Activated gamma-delta T cell treated with Interleukin-2 at 50 U/mL for 16 hours (primary cell): Measurements from ENCODE around the gene TLNRD1.

Experiments used
- DNase-seq: peaks from one replicate; pipeline ENCODE4 v3.0.0-alpha.2; 2020

TLNRD1 gene

GRCh38 chr15:80978685-80979329, 21.9 kb upstream of the TLNRD1 start:
- no peak for DNase-seq

- DNase-seq = no peak
Measured at GRCh38 chr15:80979538-80980200, 21.1 kb upstream of the TLNRD1 start.

DNA sequence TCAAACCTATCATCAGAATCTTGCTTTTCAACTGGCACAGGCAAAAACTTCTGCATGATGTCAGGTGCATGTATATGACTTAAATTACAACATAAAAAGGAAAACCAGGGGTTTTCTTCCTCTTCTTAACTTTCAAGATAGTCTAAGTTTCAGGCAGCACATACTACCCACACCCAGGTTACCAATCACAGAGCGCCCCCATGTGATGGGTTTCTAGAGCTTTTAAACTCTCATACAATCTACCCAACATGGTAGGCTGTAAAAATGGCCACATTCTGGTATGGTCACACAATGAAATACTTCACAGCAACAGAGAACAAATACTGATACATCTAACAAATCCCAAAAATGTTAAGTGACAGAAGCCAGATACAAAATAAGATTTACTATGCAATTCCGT, 18.5 kb upstream of the TLNRD1 start:
- DNase-seq = no peak

DNA sequence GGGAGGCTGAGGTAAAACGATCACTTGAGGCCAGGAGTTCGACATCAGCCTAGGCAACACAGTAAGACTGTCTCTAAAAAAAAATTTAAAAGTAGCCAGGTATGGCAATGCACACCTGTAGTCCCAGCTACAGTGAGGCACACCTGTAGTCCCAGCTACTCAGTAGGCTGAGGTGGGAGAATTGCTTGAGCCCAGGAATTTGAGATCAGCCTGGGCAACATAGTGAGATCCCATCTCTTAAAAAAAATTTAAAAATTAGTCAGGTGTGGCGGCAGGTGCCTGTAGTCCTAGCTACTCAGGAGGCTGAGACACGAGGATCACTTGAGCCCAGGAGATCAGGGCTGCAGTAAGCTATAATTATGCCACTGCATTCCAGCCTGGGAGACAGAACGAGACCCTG, 17.9 kb upstream of the TLNRD1 start:
- no peak for DNase-seq

DNA sequence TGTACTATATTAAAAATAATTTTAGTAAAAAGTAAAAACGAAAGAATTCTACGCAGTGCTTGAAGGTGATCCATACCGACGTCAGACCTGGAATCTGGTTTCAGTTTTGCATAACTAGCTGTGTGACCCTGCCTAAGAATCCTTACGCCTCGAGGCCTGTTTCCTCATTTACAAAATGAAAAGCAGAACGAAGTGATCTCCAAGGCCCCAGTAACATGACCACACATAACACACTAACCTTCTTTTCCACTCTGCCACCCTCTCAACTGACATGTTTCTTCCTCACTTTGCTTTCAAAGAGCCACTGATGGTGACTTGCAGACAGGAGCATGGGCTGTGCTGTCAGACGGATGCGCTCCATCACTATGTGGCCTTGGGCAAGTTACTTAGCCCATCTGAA, 15.9 kb upstream of the TLNRD1 start:
- no peak for DNase-seq

DNA sequence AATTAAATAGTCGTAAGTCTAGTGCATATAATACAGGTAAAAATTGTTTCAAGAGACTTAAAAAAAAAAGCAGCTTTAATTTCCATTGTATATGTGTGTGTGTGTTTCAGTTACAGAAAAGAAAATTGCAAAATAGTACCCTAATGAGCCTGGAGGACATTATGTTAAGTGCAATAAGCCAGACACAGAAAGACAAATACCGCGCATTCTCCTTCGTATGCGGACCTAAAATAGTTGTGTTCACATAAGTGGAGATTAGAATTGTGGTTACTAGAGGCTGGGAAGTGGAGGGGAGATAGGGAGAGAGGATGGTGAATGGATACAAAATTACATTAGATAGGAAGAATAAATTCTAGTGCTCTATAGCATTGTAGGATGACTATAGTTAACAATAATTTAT, 14.7 kb upstream of the TLNRD1 start:
- DNase-seq = no peak

DNA sequence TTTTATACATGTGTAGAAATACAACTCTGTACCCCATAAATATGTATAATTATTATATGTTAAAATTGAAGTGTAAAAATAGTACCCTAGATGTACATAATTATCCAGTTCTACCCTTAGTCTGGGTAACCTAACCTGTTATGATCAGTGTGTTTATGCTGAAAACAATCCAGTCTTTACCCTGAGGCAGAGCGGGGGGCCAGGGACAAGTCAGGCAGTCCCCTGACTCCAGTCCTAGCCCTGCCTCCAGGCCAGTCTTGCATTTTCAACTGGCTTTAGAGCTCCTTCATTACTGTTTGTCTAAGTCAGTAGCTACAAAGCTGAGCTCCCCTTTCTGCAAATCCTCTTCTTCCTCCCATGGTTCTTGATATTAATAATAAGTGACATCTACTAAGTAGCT, 14.2 kb upstream of the TLNRD1 start:
- DNase-seq = no peak

- DNase-seq = no peak
Measured at GRCh38 chr15:80988148-80988796, 12.5 kb upstream of the TLNRD1 start.

- no peak for DNase-seq
Measured at GRCh38 chr15:80989081-80989517, 11.6 kb upstream of the TLNRD1 start.

DNA sequence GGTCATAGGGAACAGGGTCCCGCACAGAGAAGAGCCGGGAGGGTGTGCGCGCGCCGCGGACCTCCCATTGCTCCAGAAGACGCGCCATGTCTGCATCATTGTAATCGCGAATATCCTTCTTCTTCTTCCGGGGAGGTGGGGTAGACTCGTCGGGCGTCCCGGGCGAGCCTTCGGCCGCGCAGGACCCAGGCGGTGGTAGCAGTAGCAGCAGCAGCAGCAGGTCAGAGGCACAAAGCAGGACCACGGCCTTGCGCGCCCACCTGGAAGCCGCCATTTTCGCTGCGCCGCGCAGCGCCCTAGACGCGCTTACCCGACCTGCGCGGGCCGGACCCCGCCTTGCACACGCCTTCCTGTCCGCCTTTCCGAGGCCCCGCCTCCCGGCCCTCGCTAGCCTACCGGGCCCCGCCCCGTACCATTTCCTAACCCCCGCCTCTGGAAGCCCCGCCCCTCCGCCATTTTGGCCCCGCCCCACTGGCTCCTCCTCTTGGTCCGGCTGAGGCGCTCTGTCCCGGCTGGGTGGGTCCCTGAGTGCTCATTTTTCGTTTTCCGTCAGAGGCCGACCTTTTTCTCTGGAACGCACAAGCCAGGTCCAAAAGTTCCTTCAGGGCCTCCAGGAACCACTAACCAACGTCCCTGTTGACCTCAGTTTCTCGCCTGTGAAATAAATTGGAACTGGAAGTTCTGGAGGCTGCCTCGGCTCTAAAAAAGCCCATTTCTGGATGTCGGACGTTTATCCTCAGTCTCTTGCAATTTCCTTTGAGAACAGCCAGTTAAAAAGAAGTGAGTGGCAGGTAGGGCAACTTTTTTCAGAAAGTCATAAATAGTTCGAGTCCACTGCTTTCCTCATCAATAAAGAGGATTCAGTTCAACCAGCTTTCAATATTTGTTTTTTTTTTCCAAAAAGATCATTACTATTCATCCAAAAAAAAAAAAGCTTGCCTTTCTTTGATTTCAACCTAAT, 10.9 kb upstream of the TLNRD1 start, which contains the start of gene MESD:
Gene MESD, minus strand, starts transcription at position 302 of the 961 bp plus-strand sequence. Its CDS starts 28 bp downstream, at position 274.
- DNase-seq = peak; percentile 98

- DNase-seq = no peak
Measured at GRCh38 chr15:80990955-80991354, 9.8 kb upstream of the TLNRD1 start.

GRCh38 chr15:80991421-80991820, 9.3 kb upstream of the TLNRD1 start:
- no peak for DNase-seq

- no peak for DNase-seq
Measured at GRCh38 chr15:80992006-80992405, 8.7 kb upstream of the TLNRD1 start.

GRCh38 chr15:80992441-80992840, 8.3 kb upstream of the TLNRD1 start:
- no peak for DNase-seq

- DNase-seq = no peak
Measured at GRCh38 chr15:80996247-80996646, 4.5 kb upstream of the TLNRD1 start.

DNA sequence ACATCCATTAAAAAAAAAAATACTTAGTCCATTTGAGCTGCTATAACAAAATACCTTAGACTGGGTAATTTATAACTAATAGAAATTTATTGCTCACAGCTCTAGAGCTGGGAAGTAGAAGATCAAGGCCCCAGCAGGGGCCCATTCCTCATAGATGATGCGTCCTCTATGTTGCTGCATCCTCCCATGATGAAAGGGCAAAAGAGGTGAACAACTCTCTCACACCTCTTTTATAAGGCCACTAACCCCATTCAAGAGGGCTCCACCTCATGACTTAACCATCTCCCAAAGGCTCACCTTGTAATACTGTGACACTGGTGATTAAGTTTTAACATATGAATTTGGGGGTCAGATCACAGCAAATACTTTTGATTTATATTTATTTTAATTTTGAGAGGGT, 3.0 kb upstream of the TLNRD1 start:
- no peak for DNase-seq

- DNase-seq = no peak
Measured at GRCh38 chr15:80998251-80998650, 2.5 kb upstream of the TLNRD1 start.

DNA sequence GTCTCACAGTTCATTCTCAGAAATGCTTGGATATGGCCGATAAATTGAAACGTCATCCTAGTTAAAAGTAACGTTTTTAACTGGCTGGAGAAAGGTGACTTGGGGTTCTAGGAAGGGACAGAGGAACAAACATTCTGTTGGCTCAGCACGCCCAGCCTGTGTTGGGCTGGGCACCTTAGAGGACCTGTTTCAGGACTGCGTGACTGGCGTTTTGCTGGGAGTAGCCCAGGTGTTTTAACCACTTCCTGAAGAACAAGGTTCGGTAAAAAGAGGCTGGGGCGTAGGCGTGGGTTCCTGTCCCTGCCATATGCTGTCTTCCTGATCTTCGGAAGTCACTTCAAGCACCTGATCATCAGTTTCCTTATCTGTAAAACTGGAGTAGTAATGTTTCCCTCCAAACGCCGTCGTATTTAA, 1.1 kb upstream of the TLNRD1 start:
- DNase-seq = peak; percentile 50

DNA sequence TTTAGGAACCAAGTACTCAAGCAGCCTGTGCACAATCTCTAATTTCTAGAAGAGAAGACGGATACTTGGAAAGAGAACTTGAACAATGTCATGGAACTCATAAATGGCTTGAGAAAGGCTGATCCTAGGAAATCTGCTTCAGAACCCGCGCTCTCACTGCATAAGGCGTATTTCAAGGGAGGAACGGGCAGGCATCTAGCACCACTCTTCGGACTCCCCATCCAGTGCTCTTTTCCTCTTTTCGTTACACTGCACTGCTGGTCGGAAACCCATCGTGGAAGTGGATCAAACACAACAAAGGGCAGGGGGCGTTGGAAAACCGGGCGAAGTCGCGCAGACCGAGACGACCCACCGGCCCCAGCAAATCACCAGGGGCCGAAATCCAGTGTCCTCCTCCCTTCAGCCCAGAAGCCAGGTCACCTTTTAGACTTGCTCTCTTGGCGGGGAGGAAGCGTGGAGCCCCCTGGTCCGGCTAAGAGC, 539 bp upstream of the TLNRD1 start:
- no peak for DNase-seq

- peak; percentile 47 for DNase-seq
Measured at GRCh38 chr15:81001152-81002008, 657 bp downstream of the TLNRD1 start.

GRCh38 chr15:81002009-81002330, 1.2 kb downstream of the TLNRD1 start:
- no peak for DNase-seq
